ENCODE results near the gene KIF21B. TPM values are rescaled to one million over a fixed set of nuclear protein-coding genes. Genes with fewer than 3 reads are reported as not detected.

The KIF21B gene
- total and polyA plus RNA-seq, 2 of the 4 experiments (the other 2 are of a cell fraction): 0.36 to 0.55 TPM

DNA sequence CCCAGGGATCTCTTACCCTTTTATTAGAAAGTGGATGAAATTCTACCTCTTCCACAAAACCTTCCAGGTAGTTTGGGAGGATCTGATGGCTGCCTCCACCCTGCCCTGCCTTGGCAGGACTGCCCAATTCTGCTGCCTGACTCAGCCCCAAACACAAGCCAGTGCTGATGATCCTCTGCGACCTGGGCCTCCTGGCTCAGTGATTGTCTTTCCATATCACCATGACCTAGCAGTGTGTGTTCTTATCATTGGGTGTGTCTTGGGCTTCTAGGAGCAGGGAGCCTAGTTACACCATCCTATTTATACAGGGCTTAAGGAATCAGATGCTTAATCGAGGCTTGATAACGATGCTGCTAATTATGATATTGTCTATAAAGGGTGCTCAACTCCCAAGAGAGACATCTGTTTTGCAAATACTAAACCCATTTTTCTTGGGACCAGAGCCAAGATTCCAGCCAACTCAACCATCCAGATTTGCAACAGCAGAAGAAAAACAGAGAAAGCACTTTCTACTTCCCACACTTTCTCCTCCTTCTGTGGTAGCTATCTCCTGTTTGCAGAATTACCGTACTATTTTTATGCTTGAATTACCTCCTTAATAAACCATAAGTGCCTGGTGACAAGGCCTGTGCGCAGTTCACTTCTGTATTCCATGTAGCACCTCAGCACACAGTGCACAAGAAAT, 36.5 kb upstream of the KIF21B start:
- in situ Hi-C loops (cut with MboI; ENCODE audit: low sequenced_read_pairs) (no loop called here), dilution Hi-C loops (cut with HindIII; ENCODE audit: low sequenced_read_pairs, unreplicated experiment) (no loop called here), intact Hi-C loops (cut with micrococcal nuclease) (no loop called here)
- Histone ChIP-seq H3K4me3 (ENCODE audit: insufficient read depth, low read depth, low read length) (no peak overlapping the region), H2BK5ac (ENCODE audit: low read depth, low read length, poor library complexity, severe bottlenecking) (no peak overlapping the region), H3K23ac (ENCODE audit: low read depth, low read length) (no peak overlapping the region), H3K18ac (ENCODE audit: low read depth, low read length) (no peak overlapping the region), H2AK9ac (replicated peaks; ENCODE audit: low read depth, low read length, poor library complexity) (no peak overlapping the region), H4K91ac (ENCODE audit: insufficient read depth, low read depth, low read length) (no peak overlapping the region), H3K4me1 (ENCODE audit: control insufficient read depth, insufficient read depth, low read length) (no peaks in the 10 kb centered on the region), H3K9ac (ENCODE audit: low read depth, low read length) (no peak overlapping the region), H4K5ac (ENCODE audit: low read depth, low read length) (no peak overlapping the region), H3K27me3 (ENCODE audit: control insufficient read depth, insufficient read depth, low read length) (peaks cover 70% of the 10 kb centered on the region), H2BK15ac (ENCODE audit: low read depth, low read length) (no peak overlapping the region), H3K4ac (ENCODE audit: low read depth, low read length) (no peak overlapping the region), H2BK20ac (ENCODE audit: low read depth, low read length) (no peak overlapping the region), H3K27ac (ENCODE audit: insufficient read depth, low read length) (no peak overlapping the region), H2AK5ac (ENCODE audit: low read depth, low read length) (no peak overlapping the region), H3K14ac (replicated peaks; ENCODE audit: low read depth, low read length) (no peak overlapping the region), H3K9me1 (ENCODE audit: insufficient read depth, low read length) (no peaks in the 10 kb centered on the region), H3K9me3 (ENCODE audit: control insufficient read depth, insufficient read depth, low read length) (no peaks in the 10 kb centered on the region), H2AFZ (replicated peaks; ENCODE audit: low read length, poor library complexity) (no peak overlapping the region), H2BK120ac (ENCODE audit: low read depth, low read length) (no peak overlapping the region), H4K8ac (ENCODE audit: low read depth in 2 of 2, low read length in 2 of 2) (no peak overlapping the region), H3K56ac (ENCODE audit: extremely low read depth, insufficient read depth, low read length) (no peak overlapping the region), H3K4me2 (ENCODE audit: low read depth, low read length) (no peak overlapping the region), H3K36me3 (ENCODE audit: control insufficient read depth, insufficient read depth, low read length) (no peaks in the 10 kb centered on the region), H3K79me1 (ENCODE audit: low read depth in 1 of 2, low read length in 2 of 2) (no peaks in the 10 kb centered on the region), H4K20me1 (ENCODE audit: insufficient read depth, low read length) (no peaks in the 10 kb centered on the region)
- ATAC-seq (ENCODE audit: low read depth) (no peak), DNase-seq (no peak)
- no TSS peak for BruUV-seq (replicated peaks)
- no CpG with 5 or more reads among the region's 5 CpGs for WGBS, 2 experiments (ENCODE audit: extremely low coverage in 2 of 2, insufficient read length in 1 of 2)
- TF ChIP-seq FOS (IDR thresholded peaks at IDR 0.05; ENCODE audit: low read depth, low read length): no peak
- TF ChIP-seq POLR2A (IDR thresholded peaks at IDR 0.05; ENCODE audit: low read depth, low read length): no peak
- TF ChIP-seq MAFK (IDR thresholded peaks at IDR 0.05; ENCODE audit: low read depth, low read length): no peak
- ChIA-PET POLR2A (ENCODE audit: unreplicated experiment) (no interaction called here), CTCF (no interaction called here)

All from IMR-90 (cell line).